Activated CD4-positive, CD25-positive, alpha-beta regulatory T cell (primary cell): ENCODE data around the gene HCFC1.

Experiments
- DNase-seq, 4 experiments: peaks; one replicate each; lab custom pipeline; 2025; lab: John Stamatoyannopoulos, UW

Gene HCFC1

GRCh38 chrX:153971450-153972367 lies at the start of gene HCFC1:
TSS of gene HCFC1 (minus strand) at chrX:153971818. CDS start at chrX:153970840, 978 bp downstream.
- peak; percentile 69 to 83 (median 78) for DNase-seq

GRCh38 chrX:154021131-154021611 lies 49.6 kb upstream of the HCFC1 start:
- no peak for DNase-seq

GRCh38 chrX:154020536-154021115 lies 49.0 kb upstream of the HCFC1 start:
- DNase-seq = no peak

- DNase-seq = peak in 2 of 4 experiments; percentile 15 to 23
Measured at GRCh38 chrX:154019633-154020528, 48.3 kb upstream of the HCFC1 start, which contains the start of gene IRAK1. TSS of gene IRAK1 (minus strand) at chrX:154019902. CDS start at chrX:154019812, 90 bp downstream.

- DNase-seq = no peak
Measured at GRCh38 chrX:154019061-154019621, 47.5 kb upstream of the HCFC1 start.

- no peak for DNase-seq
Measured at GRCh38 chrX:154018518-154019060, 47.0 kb upstream of the HCFC1 start.

- no peak for DNase-seq
Measured at GRCh38 chrX:154017766-154018517, 46.3 kb upstream of the HCFC1 start.

GRCh38 chrX:154016366-154017076 lies 44.9 kb upstream of the HCFC1 start:
- DNase-seq = no peak

- DNase-seq = no peak
Measured at GRCh38 chrX:154015581-154016264, 44.1 kb upstream of the HCFC1 start.

- no peak for DNase-seq
Measured at GRCh38 chrX:154014429-154015380, 43.1 kb upstream of the HCFC1 start.

- peak in 1 of 4 experiments; percentile 7 for DNase-seq
Measured at GRCh38 chrX:154013614-154014360, 42.2 kb upstream of the HCFC1 start.

GRCh38 chrX:154013001-154013421 lies 41.4 kb upstream of the HCFC1 start:
- no peak for DNase-seq

- no peak for DNase-seq
Measured at GRCh38 chrX:154012336-154012991, 40.8 kb upstream of the HCFC1 start.

- no peak for DNase-seq
Measured at GRCh38 chrX:154011376-154012335, 40.0 kb upstream of the HCFC1 start.

- DNase-seq = no peak
Measured at GRCh38 chrX:154010330-154011087, 38.9 kb upstream of the HCFC1 start.
